HepG2 (cell line): ENCODE data around the gene ATM. TPM values are rescaled to one million over a fixed set of nuclear protein-coding genes. Genes with fewer than 3 reads are reported as not detected.

Experiments
- CREBL2 ChIP-seq: sonication (generic); formaldehyde crosslinking; IDR thresholded peaks from 2 replicates; pipeline ENCODE4 v1.8.1; 2023; ENCODE audit warnings: missing genetic modification reagents, mild to moderate bottlenecking, borderline replicate concordance
- GATAD2A ChIP-seq: IDR thresholded peaks from 2 replicates; pipeline ENCODE4 v1.6.1; 2016
- SALL1 ChIP-seq: sonication (generic); formaldehyde crosslinking; IDR thresholded peaks from 2 replicates; pipeline ENCODE4 v1.8.0; 2022; ENCODE audit warnings: mild to moderate bottlenecking, missing genetic modification reagents
- ZNF124 ChIP-seq: sonication (generic); formaldehyde crosslinking; IDR thresholded peaks from 2 replicates; pipeline ENCODE4 v1.4.0; 2020; ENCODE audit warnings: missing genetic modification reagents
- ZNF749 ChIP-seq: sonication (generic); formaldehyde crosslinking; IDR thresholded peaks from 2 replicates; pipeline ENCODE4 v1.8.0; 2022; ENCODE audit warnings: mild to moderate bottlenecking, missing genetic modification reagents, moderate library complexity, borderline replicate concordance
- polyA plus RNA-seq, 8 experiments: library from polyadenylated mRNA; depleted of rRNA in 3 of 8; stranded (reverse) in 7 of 8; unstranded in 1 of 8; fragments of >200 nt; fragmentation: Illumina TruSeq in 4 of 8; extraction: Trizol in 4 of 8; gene quantifications; 2 replicates each; pipeline versions ENCODE4 v1.2.1 to v1.2.3, GENCODE V29; 2011 to 2016; ENCODE audit warnings: low read depth in 4 of 8, missing spikeins in 1 of 8, mixed read lengths in 1 of 8; ENCODE audit not compliant: insufficient read depth in 1 of 8
- total RNA-seq, 5 experiments: library from RNA; depleted of rRNA; stranded (reverse); fragments of >200 nt; fragmentation: Illumina TruSeq; extraction: Trizol; gene quantifications; 2 replicates each; pipeline ENCODE4 v1.2.3, GENCODE V29; 2016; ENCODE audit warnings: low read depth in 1 of 5
- TF ChIP-seq, protein P1 (sequence below): sonication (generic); formaldehyde crosslinking; IDR thresholded peaks from 2 replicates; pipeline ENCODE4 v1.5.0; 2020; ENCODE audit warnings: mild to moderate bottlenecking, missing genetic modification reagents
- TF ChIP-seq, protein P2 (sequence below), 2 experiments: sonication (generic) in 1 of 2; formaldehyde crosslinking in 1 of 2; IDR thresholded peaks; 2 replicates each; pipeline versions ENCODE4 v1.5.1 to v1.6.1; 2011 to 2020; ENCODE audit warnings: borderline replicate concordance in 1 of 2, low read depth in 1 of 2, low read length in 1 of 2, mild to moderate bottlenecking in 1 of 2, missing genetic modification reagents in 1 of 2, moderate library complexity in 1 of 2
- TF ChIP-seq, protein P3 (sequence below): sonication (generic); formaldehyde crosslinking; IDR thresholded peaks from 2 replicates; pipeline ENCODE4 v1.4.0; 2020; ENCODE audit warnings: missing genetic modification reagents, low read depth, mild to moderate bottlenecking, borderline replicate concordance

The ATM gene
- total and polyA plus RNA-seq, 2 of the 13 experiments (the other 11 are each of a cell fraction or from before 2014, with no cell fraction given), result 40.0 to 71.6 TPM

DNA sequence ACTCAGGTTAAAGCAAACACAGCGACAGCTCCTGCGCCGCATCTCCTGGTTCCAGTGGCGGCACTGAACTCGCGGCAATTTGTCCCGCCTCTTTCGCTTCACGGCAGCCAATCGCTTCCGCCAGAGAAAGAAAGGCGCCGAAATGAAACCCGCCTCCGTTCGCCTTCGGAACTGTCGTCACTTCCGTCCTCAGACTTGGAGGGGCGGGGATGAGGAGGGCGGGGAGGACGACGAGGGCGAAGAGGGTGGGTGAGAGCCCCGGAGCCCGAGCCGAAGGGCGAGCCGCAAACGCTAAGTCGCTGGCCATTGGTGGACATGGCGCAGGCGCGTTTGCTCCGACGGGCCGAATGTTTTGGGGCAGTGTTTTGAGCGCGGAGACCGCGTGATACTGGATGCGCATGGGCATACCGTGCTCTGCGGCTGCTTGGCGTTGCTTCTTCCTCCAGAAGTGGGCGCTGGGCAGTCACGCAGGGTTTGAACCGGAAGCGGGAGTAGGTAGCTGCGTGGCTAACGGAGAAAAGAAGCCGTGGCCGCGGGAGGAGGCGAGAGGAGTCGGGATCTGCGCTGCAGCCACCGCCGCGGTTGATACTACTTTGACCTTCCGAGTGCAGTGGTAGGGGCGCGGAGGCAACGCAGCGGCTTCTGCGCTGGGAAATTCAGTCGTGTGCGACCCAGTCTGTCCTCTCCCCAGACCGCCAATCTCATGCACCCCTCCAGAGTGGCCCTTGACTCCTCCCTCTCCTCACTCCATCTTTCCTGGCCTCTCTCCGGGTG is at the start of gene ATM, which contains the start of gene NPAT (continued):
- TF ChIP-seq, protein P1, sequence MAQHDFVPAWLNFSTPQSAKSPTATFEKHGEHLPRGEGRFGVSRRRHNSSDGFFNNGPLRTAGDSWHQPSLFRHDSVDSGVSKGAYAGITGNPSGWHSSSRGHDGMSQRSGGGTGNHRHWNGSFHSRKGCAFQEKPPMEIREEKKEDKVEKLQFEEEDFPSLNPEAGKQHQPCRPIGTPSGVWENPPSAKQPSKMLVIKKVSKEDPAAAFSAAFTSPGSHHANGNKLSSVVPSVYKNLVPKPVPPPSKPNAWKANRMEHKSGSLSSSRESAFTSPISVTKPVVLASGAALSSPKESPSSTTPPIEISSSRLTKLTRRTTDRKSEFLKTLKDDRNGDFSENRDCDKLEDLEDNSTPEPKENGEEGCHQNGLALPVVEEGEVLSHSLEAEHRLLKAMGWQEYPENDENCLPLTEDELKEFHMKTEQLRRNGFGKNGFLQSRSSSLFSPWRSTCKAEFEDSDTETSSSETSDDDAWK (CRISPR knock-in tag), result no peak
- peak; percentile 54; the same call in 1 of the 2 replicates for TF ChIP-seq ZNF749 (CRISPR knock-in tag)
- TF ChIP-seq CREBL2, result peak; percentile 82; the same call in 1 of the 2 replicates
- TF ChIP-seq SALL1 (CRISPR knock-in tag), result peak; percentile 90
- TF ChIP-seq, protein P2, sequence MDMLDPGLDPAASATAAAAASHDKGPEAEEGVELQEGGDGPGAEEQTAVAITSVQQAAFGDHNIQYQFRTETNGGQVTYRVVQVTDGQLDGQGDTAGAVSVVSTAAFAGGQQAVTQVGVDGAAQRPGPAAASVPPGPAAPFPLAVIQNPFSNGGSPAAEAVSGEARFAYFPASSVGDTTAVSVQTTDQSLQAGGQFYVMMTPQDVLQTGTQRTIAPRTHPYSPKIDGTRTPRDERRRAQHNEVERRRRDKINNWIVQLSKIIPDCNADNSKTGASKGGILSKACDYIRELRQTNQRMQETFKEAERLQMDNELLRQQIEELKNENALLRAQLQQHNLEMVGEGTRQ (IDR thresholded peaks at IDR 0.05; ENCODE audit: low read depth, low read length), result no peak
- TF ChIP-seq, protein P2 (CRISPR knock-in tag; IDR thresholded peaks at IDR 0.05; ENCODE audit: borderline replicate concordance), result no peak; the same call in 1 of the 2 replicates
- peak; percentile 46 for TF ChIP-seq GATAD2A (CRISPR knock-in tag)
- peak; percentile 68; the same call in 1 of the 2 replicates for TF ChIP-seq ZNF124 (CRISPR knock-in tag)
- TF ChIP-seq, protein P3, sequence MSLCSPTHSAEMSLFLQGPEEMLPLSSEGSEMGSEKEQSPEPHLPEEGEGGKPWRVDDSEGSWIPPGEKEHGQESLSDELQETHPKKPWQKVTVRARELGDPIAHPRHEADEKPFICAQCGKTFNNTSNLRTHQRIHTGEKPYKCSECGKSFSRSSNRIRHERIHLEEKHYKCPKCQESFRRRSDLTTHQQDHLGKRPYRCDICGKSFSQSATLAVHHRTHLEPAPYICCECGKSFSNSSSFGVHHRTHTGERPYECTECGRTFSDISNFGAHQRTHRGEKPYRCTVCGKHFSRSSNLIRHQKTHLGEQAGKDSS, result peak; percentile 87; the same call in 1 of the 2 replicates
